GM12878 (cell line): ENCODE data around the gene CFAP410. TPM values are rescaled to one million over a fixed set of nuclear protein-coding genes. Genes with fewer than 3 reads are reported as not detected.
A peak's percentile ranks its signal among the peaks of the same experiment; 100 is the strongest.

Experiments used
- ATAC-seq: fragments of 200-7000 bp; cut with Tn5 transposase; 3 replicates; pipeline ENCODE4 v1.9.1; 2020; ENCODE audit warnings: mild to moderate bottlenecking, moderate library complexity
- BruUV-seq: library from RNA; stranded (reverse); fragments of 400-500 nt; replicated peaks from 2 replicates; lab custom pipeline; 2021; lab: Mats Ljungman, UMichigan
- CTCF ChIA-PET: fragments of 300-600 bp; sonication (Branson Sonifier 250); formaldehyde crosslinking; extraction: SDS; loops from one replicate; lab custom pipeline; 2021; ENCODE audit warnings: inconsistent platforms; lab: Yijun Ruan, JAX
- POLR2A ChIA-PET: fragments of 350-600 bp; formaldehyde crosslinking; extraction: SDS; loops from one replicate; lab custom pipeline; 2021; ENCODE audit warnings: inconsistent platforms; lab: Charles Lee
- RAD21 ChIA-PET: fragments of 300-600 bp; sonication (Branson Sonifier 250); formaldehyde crosslinking; loops from one replicate; lab custom pipeline; 2023; ENCODE audit warnings: antibody characterized with exemption; ENCODE audit not compliant: unreplicated experiment; lab: Charles Lee
- SMC1A ChIA-PET: fragments of 300-600 bp; sonication (Branson Sonifier 250); formaldehyde crosslinking; loops from one replicate; lab custom pipeline; 2023; ENCODE audit not compliant: unreplicated experiment, uncharacterized antibody; lab: Charles Lee
- DNase-seq: peaks from one replicate; pipeline ENCODE4 v3.0.0-alpha.2; 2011; ENCODE audit warnings: low read depth, low spot score
- FAIRE-seq: peaks from 3 replicates; lab custom pipeline; 2011; peaks lifted over from hg19 to GRCh38; lab: Jason Lieb, UNC
- H2AFZ ChIP-seq: 2 replicates; pipeline ENCODE4 v1.6.0; 2011; ENCODE audit warnings: low read depth, low read length, control low read depth; ENCODE audit not compliant: control insufficient read depth
- H3K27ac ChIP-seq: 2 replicates; pipeline ENCODE4 v1.5.1; 2011; ENCODE audit warnings: control low read depth; ENCODE audit not compliant: control insufficient read depth, insufficient read depth
- H3K27me3 ChIP-seq, 2 experiments: replicated peaks in 1 of 2; 2 replicates each; pipeline versions ENCODE4 v1.6.0 to v1.6.1; 2011; ENCODE audit warnings: low read length in 1 of 2; ENCODE audit not compliant: control insufficient read depth in 2 of 2, insufficient read depth in 2 of 2
- H3K36me3 ChIP-seq, 2 experiments: 2 replicates each; pipeline ENCODE4 v1.5.1; 2011; ENCODE audit warnings: low read length in 1 of 2; ENCODE audit not compliant: control insufficient read depth in 2 of 2, insufficient read depth in 2 of 2
- H3K4me1 ChIP-seq: 2 replicates; pipeline ENCODE4 v1.6.1; 2011; ENCODE audit warnings: mild to moderate bottlenecking, low read length, moderate library complexity, mixed read lengths; ENCODE audit not compliant: control insufficient read depth, insufficient read depth
- H3K4me2 ChIP-seq: 2 replicates; pipeline ENCODE4 v1.6.0; 2011; ENCODE audit warnings: control low read depth; ENCODE audit not compliant: control insufficient read depth, insufficient read depth
- H3K4me3 ChIP-seq: fragments of 200-600 bp; sonication (generic); 2 replicates; pipeline ENCODE4 v1.5.1; 2016
- H3K79me2 ChIP-seq: 2 replicates; pipeline ENCODE4 v1.6.0; 2011; ENCODE audit warnings: low read length; ENCODE audit not compliant: control insufficient read depth, insufficient read depth
- H3K9ac ChIP-seq: 2 replicates; pipeline ENCODE4 v1.8.0; 2011; ENCODE audit warnings: low read length, control low read depth, mixed read lengths; ENCODE audit not compliant: control insufficient read depth, insufficient read depth
- H3K9me3 ChIP-seq: replicated peaks from 3 replicates; pipeline ENCODE4 v1.5.1; 2011; ENCODE audit warnings: mild to moderate bottlenecking, low read length; ENCODE audit not compliant: control insufficient read depth, insufficient read depth
- H4K20me1 ChIP-seq: 2 replicates; pipeline ENCODE4 v1.6.0; 2011; ENCODE audit not compliant: control insufficient read depth, insufficient read depth
- MYB ChIP-seq: fragments of 150-350 bp; IDR thresholded peaks from 2 replicates; pipeline ENCODE4 v1.6.1; 2014; ENCODE audit warnings: mild to moderate bottlenecking, low read depth, low read length, borderline replicate concordance
- POLR2A ChIP-seq: IDR thresholded peaks from 2 replicates; pipeline ENCODE4 v1.6.1; 2011; ENCODE audit warnings: low read depth, mild to moderate bottlenecking, low read length
- TCF12 ChIP-seq: IDR thresholded peaks from 2 replicates; pipeline ENCODE4 v1.6.1; 2011; ENCODE audit warnings: low read depth, mild to moderate bottlenecking, low read length
- WGBS: methylation state at CpG from one replicate; pipeline ENCODE4 v1.1.6; 2016; ENCODE audit warnings: low lambda C conversion rate; ENCODE audit not compliant: insufficient replicate concordance, insufficient coverage; ENCODE audit errors: missing lambda C conversion rate; 5-methylcytosine and 5-hydroxymethylcytosine counted together
- in situ Hi-C: fragments of 300-500 bp; cut with MboI; formaldehyde crosslinking; loops from 9 replicates; pipeline ENCODE4 v1.14.3; 2018; ENCODE audit warnings: mixed read lengths
- intact Hi-C: fragments of 100-400 bp; cut with micrococcal nuclease; formaldehyde crosslinking; loops from one replicate; pipeline ENCODE4 v1.14.2; 2022; ENCODE audit not compliant: unreplicated experiment
- polyA plus RNA-seq, 11 experiments: library from polyadenylated mRNA; depleted of rRNA in 4 of 11; unstranded in 6 of 11; stranded (reverse) in 5 of 11; fragments of >200 nt; fragmentation: Nextera tagmentation in 4 of 11; fragmentation: Illumina TruSeq in 1 of 11; extraction: Ambion mirVana in 4 of 11; extraction: Trizol in 1 of 11; gene quantifications; 1 replicate in 1 of 11; 2 replicates in 10 of 11; pipeline versions ENCODE4 v1.2.1 to v1.2.3, GENCODE V29; 2011 to 2016; ENCODE audit warnings: inconsistent platforms in 2 of 11, missing spikeins in 2 of 11, low read depth in 1 of 11
- total RNA-seq, 4 experiments: library from RNA; depleted of rRNA in 3 of 4; stranded (reverse); fragments of >200 nt in 3 of 4; fragmentation: Illumina TruSeq in 1 of 4; extraction: Trizol in 1 of 4; gene quantifications; 2 replicates each; pipeline versions ENCODE4 v1.2.1 to v1.2.3, GENCODE V29; 2013 to 2021
- TF ChIP-seq, protein P1 (sequence below): IDR thresholded peaks from 2 replicates; pipeline ENCODE4 v1.6.1; 2011; ENCODE audit warnings: borderline replicate concordance, low read depth, mild to moderate bottlenecking, moderate library complexity, mixed read lengths, low read length; ENCODE audit not compliant: insufficient read depth; ENCODE audit errors: extremely low read length

The CFAP410 gene
- total and polyA plus RNA-seq, 10 of the 15 experiments (the other 5 are each of a cell fraction or from before 2014, with no cell fraction given) = 0.14 to 24.8 (median 11.3) TPM

DNA sequence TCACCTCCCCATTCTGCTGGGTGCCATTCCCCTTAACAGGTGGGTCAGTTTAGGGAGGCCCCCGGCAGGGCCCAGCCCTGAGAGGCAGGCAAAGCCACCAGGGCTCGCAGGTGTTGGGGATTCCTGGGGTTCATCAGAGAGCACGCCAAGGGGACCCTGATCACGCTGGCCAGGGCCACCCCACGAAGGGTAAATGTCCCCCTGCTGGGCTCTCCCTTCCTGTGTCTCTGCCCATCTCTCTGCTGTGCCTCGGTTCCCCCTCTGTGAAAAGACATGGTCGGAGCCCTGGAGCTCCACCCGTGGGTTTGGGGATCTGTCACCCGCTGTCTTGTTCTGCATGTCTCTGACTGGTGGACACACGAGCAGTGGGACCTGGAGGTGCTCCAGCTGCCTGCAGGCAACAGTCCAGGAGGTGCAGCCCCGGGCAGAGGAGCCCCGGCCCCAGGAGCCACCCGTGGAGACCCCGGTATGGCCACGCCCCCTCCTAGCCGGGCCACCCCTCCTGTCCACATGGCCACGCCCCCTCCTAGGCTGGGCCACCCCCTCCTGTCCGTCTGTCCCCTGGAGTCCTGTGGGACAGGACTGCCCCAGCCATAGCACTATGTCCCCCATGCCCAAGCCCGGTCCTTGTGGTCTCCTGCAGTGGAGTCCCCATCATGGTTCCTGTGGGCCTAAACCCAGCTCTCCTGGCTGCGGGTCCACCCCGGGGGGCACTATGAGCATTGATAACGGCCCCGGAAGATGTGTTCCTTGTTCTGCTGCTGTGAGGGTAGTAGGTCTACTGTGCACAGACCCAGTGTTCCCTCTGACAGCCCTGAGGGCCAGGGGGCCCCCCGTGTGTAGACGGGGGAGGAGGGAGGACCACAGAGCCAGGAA is 47.0 kb downstream of the CFAP410 start:
- intact Hi-C loops (no loop called here), in situ Hi-C loops (no loop called here)
- H3K4me2 ChIP-seq = no peak overlapping the region
- ChIA-PET POLR2A (no interaction called here), SMC1A (no interaction called here), CTCF (no interaction called here), RAD21 (no interaction called here)
- H2AFZ ChIP-seq = no peak overlapping the region
- peaks cover 22% of the 10 kb centered on the region for H3K4me1 ChIP-seq
- no peak overlapping the region for H3K4me3 ChIP-seq
- H3K9me3 ChIP-seq = no peaks in the 10 kb centered on the region
- TF ChIP-seq, protein P1, sequence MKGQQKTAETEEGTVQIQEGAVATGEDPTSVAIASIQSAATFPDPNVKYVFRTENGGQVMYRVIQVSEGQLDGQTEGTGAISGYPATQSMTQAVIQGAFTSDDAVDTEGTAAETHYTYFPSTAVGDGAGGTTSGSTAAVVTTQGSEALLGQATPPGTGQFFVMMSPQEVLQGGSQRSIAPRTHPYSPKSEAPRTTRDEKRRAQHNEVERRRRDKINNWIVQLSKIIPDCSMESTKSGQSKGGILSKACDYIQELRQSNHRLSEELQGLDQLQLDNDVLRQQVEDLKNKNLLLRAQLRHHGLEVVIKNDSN = no peak
- no peak for TF ChIP-seq MYB
- no peaks in the 10 kb centered on the region for H3K27me3 ChIP-seq
- no TSS peak for BruUV-seq
- ATAC-seq (no peak), DNase-seq (no peak), FAIRE-seq (no peak)
- H3K9ac ChIP-seq = no peak overlapping the region
- H3K79me2 ChIP-seq = no peaks in the 10 kb centered on the region
- WGBS = 39% methylated on average over 25 of the region's 25 CpGs
- no peaks in the 10 kb centered on the region; the same call in 1 of the 2 replicates for H4K20me1 ChIP-seq
- no peaks in the 10 kb centered on the region for H3K36me3 ChIP-seq
- no peak overlapping the region for H3K27ac ChIP-seq

DNA sequence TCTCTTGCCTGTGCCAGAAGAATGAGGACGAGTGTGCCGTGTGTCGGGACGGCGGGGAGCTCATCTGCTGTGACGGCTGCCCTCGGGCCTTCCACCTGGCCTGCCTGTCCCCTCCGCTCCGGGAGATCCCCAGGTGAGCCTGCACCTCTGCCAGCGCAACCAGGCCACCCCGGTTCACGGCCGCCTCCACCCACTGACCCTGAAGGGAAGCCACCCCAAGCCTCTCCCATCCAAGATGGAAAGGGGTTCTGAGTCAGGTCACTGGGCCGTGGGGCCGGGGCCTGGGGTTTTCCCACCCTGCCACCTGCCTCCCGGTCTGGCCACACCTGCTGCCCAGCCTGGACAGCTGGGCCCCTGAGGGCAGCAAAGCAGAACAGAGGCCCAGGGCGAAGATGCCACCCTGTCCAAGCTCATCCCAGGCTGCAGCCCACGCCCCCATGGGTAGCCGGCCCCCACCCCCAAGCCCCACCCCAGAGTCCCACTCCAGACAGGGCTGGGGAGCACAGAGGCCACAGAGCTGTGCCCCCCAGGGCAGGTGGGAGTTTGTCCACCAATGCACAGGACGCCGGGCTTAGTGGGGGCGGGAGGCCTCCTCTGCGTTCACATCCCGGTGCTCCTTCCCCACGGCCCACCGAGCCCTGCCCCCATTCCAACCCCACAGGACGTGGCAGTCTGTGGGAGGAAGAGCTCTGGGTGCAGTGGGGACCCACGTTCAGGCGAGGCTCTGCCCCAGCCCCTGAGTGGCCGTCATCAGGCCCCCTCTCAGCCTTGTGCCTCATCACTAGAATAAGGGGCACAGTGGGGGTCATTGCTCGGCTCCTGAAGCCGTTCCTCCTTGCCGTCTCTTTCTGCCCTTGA is 47.9 kb downstream of the CFAP410 start:
- TF ChIP-seq TCF12 (0 out of 2 replicates have a peak, but pooled peaks have one; percentile 28), POLR2A (no peak)
- Histone ChIP-seq H3K4me3 (no peak overlapping the region), H3K27ac (no peak overlapping the region), H3K79me2 (no peaks in the 10 kb centered on the region), H3K27me3 (no peaks in the 10 kb centered on the region), H3K9me3 (no peaks in the 10 kb centered on the region), H2AFZ (no peak overlapping the region), H4K20me1 (no peaks in the 10 kb centered on the region; the same call in 1 of the 2 replicates), H3K4me2 (no peak overlapping the region), H3K36me3 (no peaks in the 10 kb centered on the region), H3K4me1 (peaks cover 18% of the 10 kb centered on the region), H3K9ac (no peak overlapping the region)
- ChIA-PET RAD21 (no interaction called here), POLR2A (no interaction called here), CTCF (no interaction called here), SMC1A (no interaction called here)
- ATAC-seq (no peak), DNase-seq (no peak), FAIRE-seq (no peak)
- in situ Hi-C loops = no loop called here
- no TSS peak for BruUV-seq
- 20% methylated on average over 33 of the region's 33 CpGs for WGBS
- intact Hi-C loops = no loop called here
